ENCODE results near the gene SEC23A. TPM values are rescaled to one million over a fixed set of nuclear protein-coding genes. Genes with fewer than 3 reads are reported as not detected.
"Not testable (repeated sequence)": the region's sequence is repeated elsewhere in the genome, so short reads cannot be mapped to it uniquely, and the experiment has no call there.

The SEC23A gene
- total RNA-seq (10 to 100 TPM; 68.4 to 82.1 TPM), total RNA-seq (39.3 to 144 (median 103) reads per million in 172 experiments)
- 28.6 TPM for polyA plus RNA-seq (2013, experiment 1 of 2)
- polyA plus RNA-seq (2013, experiment 2 of 2) = 33.2 TPM

- Mint-ChIP-seq H3K4me3 (peak within 1 kb of the TSS; percentile 98), H3K36me3 (ENCODE audit: low read depth) (peaks cover 5% of the 10 kb centered on the region), H3K27ac (peak within 1 kb of the TSS; percentile 98), H3K27me3 (no peaks in the 10 kb centered on the region), H3K4me1 (ENCODE audit: low read depth) (peaks cover 56% of the 10 kb centered on the region), H3K9me3 (no peaks in the 10 kb centered on the region)
- DNase-seq (peak; percentile 62 to 91 (median 78)), ATAC-seq (ENCODE audit: poor library complexity) (peak; percentile 95)
- peak within 1 kb of the TSS; percentile 83 to 96 for H3K27ac ChIP-seq (ENCODE audit: low read depth in 1 of 2, low read length in 2 of 2)
- no peaks in the 10 kb centered on the region for H3K36me3 ChIP-seq (ENCODE audit: insufficient read depth, low read length)
- no peaks in the 10 kb centered on the region for H3K27me3 ChIP-seq (ENCODE audit: control insufficient read depth in 1 of 2, insufficient read depth in 2 of 2, low read length in 2 of 2)
- CTCF ChIA-PET = interaction anchor here (1.1 to 2.2 kb wide), 2 partner anchors 10 to 67 kb away, joined by 3 to 10 read pairs; partner anchors contain the start of genes GEMIN2 and TRAPPC6B
- no peaks in the 10 kb centered on the region for H3K9me3 ChIP-seq (ENCODE audit: control insufficient read depth in 1 of 2, insufficient read depth in 1 of 2, low read length in 2 of 2)
- intact Hi-C loops (cut with DNase I, micrococcal nuclease) = loop anchor here (1.0 to 5.0 kb wide), 4 partner anchors 11 to 328 kb away; partner anchors contain the start of genes GEMIN2 (in 1 of the 2) and TRAPPC6B (in 1 of the 2)
- peak within 1 kb of the TSS; percentile 100 for H3K4me3 ChIP-seq (ENCODE audit: low read length)
- TF ChIP-seq CTCF (IDR thresholded peaks at IDR 0.05) = no peak
- H3K4me1 ChIP-seq (ENCODE audit: insufficient read depth, low read length) = peaks cover 34% of the 10 kb centered on the region
- POLR2A ChIA-PET = interaction anchor here (0.7 to 5.2 kb wide), 11 partner anchors 11 to 329 kb away, joined by 3 to 59 read pairs (median 5); partner anchors contain the start of genes FBXO33, GEMIN2, PNN and TRAPPC6B
These were observed at the start of gene SEC23A for GRCh38 chr14:39102969-39103957. Gene SEC23A (minus strand): TSS chr14:39103235. CDS start chr14:39096118, 7,117 bp downstream.

GRCh38 chr14:39145266-39145966 is 42.4 kb upstream of the SEC23A start:
- Mint-ChIP-seq H3K4me1 (ENCODE audit: low read depth) (no peaks in the 10 kb centered on the region), H3K4me3 (no peak overlapping the region), H3K27me3 (no peaks in the 10 kb centered on the region), H3K27ac (no peak overlapping the region), H3K9me3 (peaks cover 2% of the 10 kb centered on the region), H3K36me3 (ENCODE audit: low read depth) (peaks cover 59% of the 10 kb centered on the region)
- Histone ChIP-seq H3K27me3 (ENCODE audit: control insufficient read depth in 1 of 2, insufficient read depth in 2 of 2, low read length in 2 of 2) (no peaks in the 10 kb centered on the region), H3K9me3 (ENCODE audit: control insufficient read depth in 1 of 2, insufficient read depth in 1 of 2, low read length in 2 of 2) (peaks cover 0 to 9% of the 10 kb centered on the region in 2 experiments), H3K4me3 (ENCODE audit: low read length) (no peak overlapping the region), H3K27ac (ENCODE audit: low read depth in 1 of 2, low read length in 2 of 2) (no peak overlapping the region), H3K4me1 (ENCODE audit: insufficient read depth, low read length) (no peaks in the 10 kb centered on the region), H3K36me3 (ENCODE audit: insufficient read depth, low read length) (peaks cover 21% of the 10 kb centered on the region)
- no peak for TF ChIP-seq CTCF (IDR thresholded peaks at IDR 0.05)
- CTCF ChIA-PET = no interaction called here
- DNase-seq = no peak
- no peak for ATAC-seq (ENCODE audit: poor library complexity)
- intact Hi-C loops (cut with DNase I, micrococcal nuclease) = no loop called here
- POLR2A ChIA-PET = no interaction called here

- intact Hi-C loops (cut with DNase I, micrococcal nuclease); H3K4me1 Mint-ChIP-seq (ENCODE audit: low read depth); POLR2A ChIA-PET; DNase-seq; CTCF ChIA-PET; H3K4me3 ChIP-seq (ENCODE audit: low read length); H3K27me3 ChIP-seq (ENCODE audit: control insufficient read depth in 1 of 2, insufficient read depth in 2 of 2, low read length in 2 of 2); H3K27me3 Mint-ChIP-seq; H3K27ac ChIP-seq (ENCODE audit: low read depth in 1 of 2, low read length in 2 of 2); H3K9me3 ChIP-seq (ENCODE audit: control insufficient read depth in 1 of 2, insufficient read depth in 1 of 2, low read length in 2 of 2); H3K9me3 Mint-ChIP-seq; ATAC-seq (ENCODE audit: poor library complexity); H3K27ac Mint-ChIP-seq; H3K4me1 ChIP-seq (ENCODE audit: insufficient read depth, low read length); H3K4me3 Mint-ChIP-seq: not testable (repeated sequence)
- peaks cover 14% of the 10 kb centered on the region for H3K36me3 ChIP-seq (ENCODE audit: insufficient read depth, low read length)
- H3K36me3 Mint-ChIP-seq (ENCODE audit: low read depth) = peaks cover 61% of the 10 kb centered on the region
These were observed 40.2 kb upstream of the SEC23A start for GRCh38 chr14:39143226-39143625.

GRCh38 chr14:39141623-39142022 is 38.6 kb upstream of the SEC23A start:
- H3K27me3 ChIP-seq (ENCODE audit: control insufficient read depth in 1 of 2, insufficient read depth in 2 of 2, low read length in 2 of 2) = not testable (repeated sequence)

More at GRCh38 chr14:39141623-39142022, 38.6 kb upstream of the SEC23A start:
- H3K4me1 Mint-ChIP-seq (ENCODE audit: low read depth); DNase-seq; H3K27ac ChIP-seq (ENCODE audit: low read depth in 1 of 2, low read length in 2 of 2); H3K27me3 Mint-ChIP-seq; H3K4me3 ChIP-seq (ENCODE audit: low read length); H3K9me3 ChIP-seq (ENCODE audit: control insufficient read depth in 1 of 2, insufficient read depth in 1 of 2, low read length in 2 of 2); H3K9me3 Mint-ChIP-seq; ATAC-seq (ENCODE audit: poor library complexity); H3K4me3 Mint-ChIP-seq; H3K4me1 ChIP-seq (ENCODE audit: insufficient read depth, low read length); POLR2A ChIA-PET; intact Hi-C loops (cut with DNase I, micrococcal nuclease); H3K27ac Mint-ChIP-seq; CTCF ChIA-PET: not testable (repeated sequence)
- H3K36me3 Mint-ChIP-seq (ENCODE audit: low read depth) = peaks cover 57% of the 10 kb centered on the region
- peaks cover 19% of the 10 kb centered on the region for H3K36me3 ChIP-seq (ENCODE audit: insufficient read depth, low read length)

All from CD4-positive, alpha-beta T cell (primary cell).